DMS153 (cell line): Measurements from ENCODE around the gene C16orf87.
A peak's percentile ranks its signal among the peaks of the same experiment; 100 is the strongest.
"Not testable (repeated sequence)": the region's sequence is repeated elsewhere in the genome, so short reads cannot be mapped to it uniquely, and the experiment has no call there.

Source experiments
- DNase-seq: peaks from one replicate; lab custom pipeline; 2025; lab: John Stamatoyannopoulos, UW

The C16orf87 gene

GRCh38 chr16:46830902-46831647 lies at the start of gene C16orf87:
TSS of gene C16orf87 (minus strand) at chr16:46831180. CDS start at chr16:46831149, 31 bp downstream.
- DNase-seq: peak; percentile 71

- DNase-seq: no peak
Measured at GRCh38 chr16:46875243-46875642, 44.3 kb upstream of the C16orf87 start.

GRCh38 chr16:46873201-46873600 lies 42.2 kb upstream of the C16orf87 start:
- no peak for DNase-seq

- no peak for DNase-seq
Measured at GRCh38 chr16:46871597-46871996, 40.6 kb upstream of the C16orf87 start.

GRCh38 chr16:46868891-46869290 lies 37.9 kb upstream of the C16orf87 start:
- not testable (repeated sequence) for DNase-seq

GRCh38 chr16:46867486-46867885 lies 36.5 kb upstream of the C16orf87 start:
- not testable (repeated sequence) for DNase-seq

GRCh38 chr16:46866286-46866685 lies 35.3 kb upstream of the C16orf87 start:
- DNase-seq: no peak

- DNase-seq: no peak
Measured at GRCh38 chr16:46862555-46863447, 31.8 kb upstream of the C16orf87 start.

- DNase-seq: no peak
Measured at GRCh38 chr16:46859719-46860152, 28.8 kb upstream of the C16orf87 start.

GRCh38 chr16:46858151-46858550 lies 27.2 kb upstream of the C16orf87 start:
- DNase-seq: no peak

- no peak for DNase-seq
Measured at GRCh38 chr16:46857368-46857945, 26.5 kb upstream of the C16orf87 start.

GRCh38 chr16:46855389-46855788 lies 24.4 kb upstream of the C16orf87 start:
- DNase-seq: no peak

- no peak for DNase-seq
Measured at GRCh38 chr16:46854846-46855245, 23.9 kb upstream of the C16orf87 start.

- peak; percentile 34 for DNase-seq
Measured at GRCh38 chr16:46853713-46854443, 22.9 kb upstream of the C16orf87 start.

GRCh38 chr16:46852130-46852529 lies 21.1 kb upstream of the C16orf87 start:
- no peak for DNase-seq

GRCh38 chr16:46850619-46851555 lies 19.9 kb upstream of the C16orf87 start:
- DNase-seq: no peak

GRCh38 chr16:46848768-46849764 lies 18.1 kb upstream of the C16orf87 start:
- DNase-seq: no peak

- DNase-seq: no peak
Measured at GRCh38 chr16:46845952-46846351, 15.0 kb upstream of the C16orf87 start.

- no peak for DNase-seq
Measured at GRCh38 chr16:46844771-46845170, 13.8 kb upstream of the C16orf87 start.
